PC-3 (cell line): ENCODE measurements around the gene KLK5. TPM values are rescaled to one million over a fixed set of nuclear protein-coding genes. Genes with fewer than 3 reads are reported as not detected.
"Not testable (repeated sequence)": the region's sequence is repeated elsewhere in the genome, so short reads cannot be mapped to it uniquely, and the experiment has no call there.

Source experiments
- ATAC-seq: fragments of 200-7000 bp; cut with Tn5 transposase; 2 replicates; pipeline ENCODE4 v1.9.1; 2020; ENCODE audit warnings: mild to moderate bottlenecking, moderate library complexity
- BruUV-seq: library from RNA; stranded (reverse); fragments of 400-500 nt; replicated peaks from 2 replicates; lab custom pipeline; 2021; lab: Mats Ljungman, UMichigan
- CTCF ChIA-PET: fragments of 300-600 bp; sonication (Branson Sonifier 250); formaldehyde crosslinking; loops from one replicate; lab custom pipeline; 2022; ENCODE audit warnings: antibody characterized with exemption; lab: Charles Lee
- POLR2A ChIA-PET: fragments of 300-600 bp; sonication (Branson Sonifier 250); formaldehyde crosslinking; loops from one replicate; lab custom pipeline; 2022; ENCODE audit warnings: antibody characterized with exemption; ENCODE audit not compliant: unreplicated experiment; lab: Charles Lee
- DNase-seq: peaks from one replicate; pipeline ENCODE4 v3.0.0-alpha.2; 2015
- H2AFZ ChIP-seq: fragments of 300-600 bp; sonication (generic); 2 replicates; pipeline ENCODE4 v1.6.0; 2016; ENCODE audit warnings: antibody characterized with exemption, low read length
- H3F3A ChIP-seq: fragments of 300-600 bp; sonication (generic); one replicate; pipeline ENCODE4 v1.6.0; 2017; ENCODE audit warnings: antibody characterized with exemption, low read length, control low read depth, mild to moderate bottlenecking; ENCODE audit not compliant: unreplicated experiment
- H3K27ac ChIP-seq: fragments of 300-600 bp; sonication (generic); 2 replicates; pipeline ENCODE4 v1.5.1; 2016; ENCODE audit warnings: mild to moderate bottlenecking, low read length
- H3K27me3 ChIP-seq: fragments of 300-600 bp; sonication (generic); 2 replicates; pipeline ENCODE4 v1.6.1; 2016; ENCODE audit warnings: low read length, mixed read lengths
- H3K36me3 ChIP-seq: fragments of 300-600 bp; sonication (generic); 2 replicates; pipeline ENCODE4 v1.6.1; 2016; ENCODE audit warnings: low read depth, mixed run types, low read length, mixed read lengths
- H3K4me1 ChIP-seq: fragments of 300-600 bp; sonication (generic); 2 replicates; pipeline ENCODE4 v1.5.1; 2016; ENCODE audit warnings: low read length; ENCODE audit not compliant: insufficient read depth
- H3K4me2 ChIP-seq: fragments of 300-600 bp; sonication (generic); 2 replicates; pipeline ENCODE4 v1.6.0; 2016; ENCODE audit warnings: low read length
- H3K4me3 ChIP-seq: fragments of 300-600 bp; sonication (generic); 2 replicates; pipeline ENCODE4 v1.5.1; 2016; ENCODE audit warnings: mild to moderate bottlenecking, low read length, mixed read lengths
- H3K79me2 ChIP-seq: fragments of 300-600 bp; sonication (generic); 2 replicates; pipeline ENCODE4 v1.6.1; 2017; ENCODE audit warnings: low read length, mixed read lengths
- H3K9ac ChIP-seq: fragments of 300-600 bp; sonication (generic); 2 replicates; pipeline ENCODE4 v1.6.0; 2016; ENCODE audit warnings: mild to moderate bottlenecking, low read length
- H3K9me2 ChIP-seq: fragments of 300-600 bp; sonication (generic); replicated peaks from 2 replicates; pipeline ENCODE4 v1.6.1; 2016; ENCODE audit warnings: mixed run types, low read length, mixed read lengths
- H3K9me3 ChIP-seq: fragments of 300-600 bp; sonication (generic); 2 replicates; pipeline ENCODE4 v1.6.1; 2016; ENCODE audit warnings: low read length, mixed read lengths
- H4K20me1 ChIP-seq: fragments of 300-600 bp; sonication (generic); 2 replicates; pipeline ENCODE4 v1.6.1; 2016; ENCODE audit warnings: low read length, mixed read lengths
- CTCF ChIP-seq: fragments of 300-600 bp; sonication (generic); conservative IDR thresholded peaks from 2 replicates; pipeline ENCODE4 v1.5.1; 2017; ENCODE audit warnings: antibody characterized with exemption, low read depth, mild to moderate bottlenecking, low read length
- EZH2 ChIP-seq: fragments of 300-600 bp; sonication (generic); IDR thresholded peaks from one replicate; pipeline ENCODE4 v1.6.1; 2017; ENCODE audit warnings: antibody characterized with exemption, mild to moderate bottlenecking, low read length; ENCODE audit not compliant: unreplicated experiment
- EZH2phosphoT487 ChIP-seq: fragments of 300-600 bp; sonication (generic); IDR thresholded peaks from 2 replicates; pipeline ENCODE4 v1.6.1; 2018; ENCODE audit warnings: mild to moderate bottlenecking, antibody characterized with exemption, low read length, borderline replicate concordance
- intact Hi-C: fragments of 100-400 bp; cut with micrococcal nuclease; formaldehyde crosslinking; loops from 2 replicates; pipeline ENCODE4 v1.9.0; 2023
- total RNA-seq: library from RNA; depleted of rRNA; stranded (reverse); fragments of >200 nt; gene quantifications from 2 replicates; pipeline ENCODE4 v1.2.3, GENCODE V29; 2014

Gene KLK5
- total RNA-seq, 1 experiment from 2014 or later: 59.0 TPM

- BruUV-seq: no TSS peak
- Histone ChIP-seq H3K9ac (no peak overlapping the region; the same call in 1 of the 2 replicates), H3K9me3 (no peaks in the 10 kb centered on the region), H3F3A (no peaks in the 10 kb centered on the region), H3K9me2 (no peaks in the 10 kb centered on the region), H3K4me3 (no peak overlapping the region), H3K27ac (peak overlapping the region; percentile 72), H3K4me1 (peaks cover 14% of the 10 kb centered on the region), H3K27me3 (peaks cover 2% of the 10 kb centered on the region; the same call in 1 of the 2 replicates), H3K79me2 (no peaks in the 10 kb centered on the region), H3K4me2 (peak overlapping the region; percentile 14; the same call in 1 of the 2 replicates), H4K20me1 (no peaks in the 10 kb centered on the region), H2AFZ (peak overlapping the region; percentile 36), H3K36me3 (no peaks in the 10 kb centered on the region)
- no peak for TF ChIP-seq CTCF
- no peak for TF ChIP-seq EZH2
- no peak for TF ChIP-seq EZH2phosphoT487
- ATAC-seq (no peak), DNase-seq (peak; percentile 73)
- ChIA-PET CTCF (no interaction called here), POLR2A (no interaction called here)
- intact Hi-C loops: no loop called here
Measured at GRCh38 chr19:50992666-50993035, 39.8 kb upstream of the KLK5 start.

- H3K9me2 ChIP-seq, H3K9ac ChIP-seq, POLR2A ChIA-PET, H3K27ac ChIP-seq, DNase-seq, H3K4me3 ChIP-seq, H4K20me1 ChIP-seq, H3F3A ChIP-seq, H2AFZ ChIP-seq, H3K4me2 ChIP-seq, intact Hi-C loops, CTCF ChIA-PET, H3K79me2 ChIP-seq, H3K9me3 ChIP-seq, H3K36me3 ChIP-seq, ATAC-seq, BruUV-seq, H3K4me1 ChIP-seq, H3K27me3 ChIP-seq: not testable (repeated sequence)
Measured at GRCh38 chr19:50984416-50984815, 31.6 kb upstream of the KLK5 start.

GRCh38 chr19:50983625-50984292 is 30.9 kb upstream of the KLK5 start, which contains the start of gene KLK7:
KLK7 (minus strand) TSS chr19:50983917; CDS start chr19:50982399, 1,518 bp downstream.
- Histone ChIP-seq H3K36me3 (no peaks in the 10 kb centered on the region), H3K9ac (no peak within 1 kb of the TSS), H3F3A (no peaks in the 10 kb centered on the region), H3K79me2 (no peaks in the 10 kb centered on the region), H4K20me1 (no peaks in the 10 kb centered on the region), H3K27me3 (no peaks in the 10 kb centered on the region), H3K9me3 (no peaks in the 10 kb centered on the region), H3K4me2 (peak within 1 kb of the TSS; percentile 39), H3K4me3 (peak within 1 kb of the TSS; percentile 16; the same call in 1 of the 2 replicates), H3K9me2 (no peaks in the 10 kb centered on the region), H3K27ac (no peak within 1 kb of the TSS), H3K4me1 (peaks cover 10% of the 10 kb centered on the region), H2AFZ (peak within 1 kb of the TSS; percentile 37; the same call in 1 of the 2 replicates)
- intact Hi-C loops: no loop called here
- TF ChIP-seq EZH2 (no peak), CTCF (no peak), EZH2phosphoT487 (no peak)
- ChIA-PET CTCF (no interaction called here), POLR2A (no interaction called here)
- no peak for DNase-seq
- no TSS peak for BruUV-seq
- ATAC-seq: no peak
